Trophoblast cell (in vitro differentiated cells and primary cell): Measurements from ENCODE around the gene RTL10.

ENCODE experiments used
- DNase-seq, 2 donors: peaks; one replicate each; pipeline ENCODE4 v3.0.0-alpha.2; 2016
- H2AFZ ChIP-seq: 2 replicates; pipeline ENCODE4 v1.6.1; 2013; ENCODE audit warnings: low read length, moderate library complexity, mild to moderate bottlenecking; ENCODE audit not compliant: insufficient read depth, poor library complexity
- H2AK5ac ChIP-seq: 2 replicates; pipeline ENCODE4 v1.6.1; 2013; ENCODE audit warnings: mild to moderate bottlenecking, low read length
- H2BK120ac ChIP-seq: 2 replicates; pipeline ENCODE4 v1.6.1; 2013; ENCODE audit warnings: low read length, mild to moderate bottlenecking, moderate library complexity; ENCODE audit not compliant: insufficient read depth, poor library complexity
- H2BK12ac ChIP-seq: 2 replicates; pipeline ENCODE4 v1.6.1; 2013; ENCODE audit warnings: mild to moderate bottlenecking, low read length, moderate library complexity
- H2BK5ac ChIP-seq: 2 replicates; pipeline ENCODE4 v1.6.1; 2013; ENCODE audit warnings: low read length, low read depth, moderate library complexity, mild to moderate bottlenecking; ENCODE audit not compliant: poor library complexity
- H3K14ac ChIP-seq: 2 replicates; pipeline ENCODE4 v1.6.1; 2013; ENCODE audit warnings: mild to moderate bottlenecking, low read length
- H3K18ac ChIP-seq: 2 replicates; pipeline ENCODE4 v1.6.1; 2013; ENCODE audit warnings: mild to moderate bottlenecking, low read length
- H3K23ac ChIP-seq: 2 replicates; pipeline ENCODE4 v1.6.1; 2013; ENCODE audit warnings: low read length
- H3K27ac ChIP-seq: 2 replicates; pipeline ENCODE4 v1.5.1; 2013; ENCODE audit warnings: low read depth, mild to moderate bottlenecking, inconsistent platforms, low read length, moderate library complexity
- H3K27me3 ChIP-seq: 2 replicates; pipeline ENCODE4 v1.6.1; 2013; ENCODE audit warnings: inconsistent platforms, mild to moderate bottlenecking, low read length, moderate library complexity; ENCODE audit not compliant: insufficient read depth
- H3K36me3 ChIP-seq, 2 experiments: 1 replicate in 1 of 2; 2 replicates in 1 of 2; pipeline ENCODE4 v1.6.1; 2013; ENCODE audit warnings: low read length in 2 of 2, mild to moderate bottlenecking in 2 of 2, moderate library complexity in 1 of 2; ENCODE audit not compliant: insufficient read depth in 2 of 2, control insufficient read depth in 1 of 2
- H3K4ac ChIP-seq: 2 replicates; pipeline ENCODE4 v1.6.1; 2013; ENCODE audit warnings: low read depth, mild to moderate bottlenecking, low read length, moderate library complexity
- H3K4me1 ChIP-seq, 2 experiments: 1 replicate in 1 of 2; 2 replicates in 1 of 2; pipeline ENCODE4 v1.6.1; 2013; ENCODE audit warnings: low read length in 2 of 2, mild to moderate bottlenecking in 2 of 2, moderate library complexity in 1 of 2; ENCODE audit not compliant: insufficient read depth in 2 of 2, control insufficient read depth in 1 of 2
- H3K4me2 ChIP-seq: 2 replicates; pipeline ENCODE4 v1.6.1; 2013; ENCODE audit warnings: inconsistent platforms, mild to moderate bottlenecking, low read length, moderate library complexity
- H3K4me3 ChIP-seq: 2 replicates; pipeline ENCODE4 v1.5.1; 2013; ENCODE audit warnings: mild to moderate bottlenecking, low read depth, low read length, inconsistent platforms
- H3K79me1 ChIP-seq: one replicate; pipeline ENCODE4 v1.6.1; 2013; ENCODE audit warnings: low read length
- H3K79me2 ChIP-seq: 2 replicates; pipeline ENCODE4 v1.6.1; 2013; ENCODE audit warnings: low read length, mild to moderate bottlenecking; ENCODE audit not compliant: control insufficient read depth, insufficient read depth, poor library complexity
- H3K9ac ChIP-seq: 2 replicates; pipeline ENCODE4 v1.6.1; 2013; ENCODE audit warnings: mild to moderate bottlenecking, low read length
- H3K9me3 ChIP-seq: 2 replicates; pipeline ENCODE4 v1.6.1; 2013; ENCODE audit warnings: low read depth, mild to moderate bottlenecking, control low read depth, inconsistent platforms, low read length; ENCODE audit not compliant: insufficient read depth
- H4K12ac ChIP-seq: 2 replicates; pipeline ENCODE4 v1.6.1; 2013; ENCODE audit warnings: low read depth, mild to moderate bottlenecking, low read length, moderate library complexity
- H4K8ac ChIP-seq: 2 replicates; pipeline ENCODE4 v1.6.1; 2013; ENCODE audit warnings: low read depth, mild to moderate bottlenecking, low read length, moderate library complexity
- H4K91ac ChIP-seq: one replicate; pipeline ENCODE4 v1.6.1; 2013; ENCODE audit warnings: low read depth, mild to moderate bottlenecking, low read length, moderate library complexity
- WGBS: extraction: QIAGEN DNeasy Blood & Tissue Kit; methylation state at CpG from one replicate; pipeline ENCODE4 v1.1.7; 2013; ENCODE audit warnings: missing lambda C conversion rate; ENCODE audit not compliant: insufficient read length, insufficient coverage; ENCODE audit errors: extremely low coverage; 5-methylcytosine and 5-hydroxymethylcytosine counted together

RTL10 gene

GRCh38 chr22:19826619-19826950, 28.1 kb downstream of the RTL10 start:
- H2AK5ac ChIP-seq, result no peak overlapping the region
- no peak overlapping the region for H3K4me3 ChIP-seq
- H4K91ac ChIP-seq, result no peak overlapping the region
- H3K4me1 ChIP-seq, result peaks cover 12 to 16% of the 10 kb centered on the region in 2 experiments
- H3K23ac ChIP-seq, result no peak overlapping the region
- no peak overlapping the region for H2AFZ ChIP-seq
- no peaks in the 10 kb centered on the region for H3K79me2 ChIP-seq
- H2BK120ac ChIP-seq, result no peak overlapping the region
- no peaks in the 10 kb centered on the region for H3K27me3 ChIP-seq
- H3K9me3 ChIP-seq, result no peaks in the 10 kb centered on the region
- H3K4ac ChIP-seq, result no peak overlapping the region
- no peak overlapping the region for H2BK12ac ChIP-seq
- WGBS, result no CpG with 5 or more reads among the region's 2 CpGs
- H3K27ac ChIP-seq, result no peak overlapping the region
- no peak overlapping the region for H3K14ac ChIP-seq
- no peak overlapping the region for H4K12ac ChIP-seq
- H3K9ac ChIP-seq, result no peak overlapping the region
- no peak for DNase-seq
- H3K18ac ChIP-seq, result no peak overlapping the region
- no peaks in the 10 kb centered on the region for H3K79me1 ChIP-seq
- H3K4me2 ChIP-seq, result no peak overlapping the region
- no peak overlapping the region for H4K8ac ChIP-seq
- no peak overlapping the region for H2BK5ac ChIP-seq
- H3K36me3 ChIP-seq, result no peaks in the 10 kb centered on the region

GRCh38 chr22:19825904-19826618, 28.6 kb downstream of the RTL10 start:
- Histone ChIP-seq H3K9ac (no peak overlapping the region), H2AK5ac (no peak overlapping the region), H3K27me3 (no peaks in the 10 kb centered on the region), H3K79me1 (no peaks in the 10 kb centered on the region), H4K8ac (no peak overlapping the region), H3K4ac (no peak overlapping the region), H4K12ac (no peak overlapping the region), H2AFZ (no peak overlapping the region), H3K4me2 (no peak overlapping the region), H3K23ac (no peak overlapping the region), H3K27ac (no peak overlapping the region), H3K18ac (no peak overlapping the region), H4K91ac (no peak overlapping the region), H3K4me3 (no peak overlapping the region), H3K79me2 (no peaks in the 10 kb centered on the region), H2BK12ac (no peak overlapping the region), H3K4me1 (peaks cover 12 to 16% of the 10 kb centered on the region in 2 experiments), H2BK120ac (no peak overlapping the region), H3K9me3 (no peaks in the 10 kb centered on the region), H3K14ac (no peak overlapping the region), H2BK5ac (no peak overlapping the region), H3K36me3 (no peaks in the 10 kb centered on the region)
- no peak for DNase-seq
- WGBS, result no CpG with 5 or more reads among the region's 7 CpGs

- no peak overlapping the region for H3K4ac ChIP-seq
- no peak overlapping the region for H4K12ac ChIP-seq
- H3K36me3 ChIP-seq, result peaks cover 0 to 4% of the 10 kb centered on the region in 2 experiments
- DNase-seq, result no peak
- no peaks in the 10 kb centered on the region for H3K9me3 ChIP-seq
- H2AFZ ChIP-seq, result no peak overlapping the region
- peaks cover 12 to 16% of the 10 kb centered on the region in 2 experiments for H3K4me1 ChIP-seq
- H3K27ac ChIP-seq, result no peak overlapping the region
- peak overlapping the region; percentile 54 for H3K18ac ChIP-seq
- no peak overlapping the region for H3K23ac ChIP-seq
- H2BK5ac ChIP-seq, result no peak overlapping the region
- no peak overlapping the region for H4K8ac ChIP-seq
- WGBS, result no CpG with 5 or more reads among the region's 8 CpGs
- no peak overlapping the region for H2AK5ac ChIP-seq
- H3K79me2 ChIP-seq, result no peaks in the 10 kb centered on the region
- H3K4me3 ChIP-seq, result no peak overlapping the region
- no peak overlapping the region for H3K9ac ChIP-seq
- no peaks in the 10 kb centered on the region for H3K27me3 ChIP-seq
- H2BK120ac ChIP-seq, result peak overlapping the region; percentile 41
- H3K79me1 ChIP-seq, result no peaks in the 10 kb centered on the region
- H3K14ac ChIP-seq, result peak overlapping the region; percentile 33
- H3K4me2 ChIP-seq, result no peak overlapping the region
- H2BK12ac ChIP-seq, result no peak overlapping the region
- H4K91ac ChIP-seq, result no peak overlapping the region
Measured at GRCh38 chr22:19824926-19825339, 29.7 kb downstream of the RTL10 start.

- Histone ChIP-seq H3K14ac (peak overlapping the region; percentile 30), H4K8ac (no peak overlapping the region), H2AK5ac (no peak overlapping the region), H3K79me1 (no peaks in the 10 kb centered on the region), H2AFZ (no peak overlapping the region), H3K9me3 (no peaks in the 10 kb centered on the region), H3K27ac (no peak overlapping the region), H2BK12ac (no peak overlapping the region), H3K79me2 (no peaks in the 10 kb centered on the region), H3K18ac (peak overlapping the region; percentile 26), H3K36me3 (peaks cover 0 to 5% of the 10 kb centered on the region in 2 experiments), H3K27me3 (no peaks in the 10 kb centered on the region), H4K12ac (no peak overlapping the region), H3K23ac (no peak overlapping the region), H3K9ac (no peak overlapping the region), H4K91ac (no peak overlapping the region), H3K4me1 (peaks cover 12 to 16% of the 10 kb centered on the region in 2 experiments), H3K4me3 (peak overlapping the region; percentile 32), H3K4me2 (no peak overlapping the region), H2BK5ac (no peak overlapping the region), H2BK120ac (peak overlapping the region; percentile 41), H3K4ac (no peak overlapping the region)
- peak; percentile 48 to 77 for DNase-seq
- WGBS, result no CpG with 5 or more reads among the region's 16 CpGs
Measured at GRCh38 chr22:19824212-19824925, 30.3 kb downstream of the RTL10 start.
